Activated CD4-positive, CD25-positive, alpha-beta regulatory T cell treated with anti-CD3 and anti-CD28 coated beads, Interleukin-2, amount 50 U/mL, for 72 hours (primary cell): ENCODE results near the gene TTLL11.
"Not testable (repeated sequence)": the region's sequence is repeated elsewhere in the genome, so short reads cannot be mapped to it uniquely, and the experiment has no call there.

Experiments used
- DNase-seq: peaks from one replicate; pipeline ENCODE4 v3.0.0; 2021

Gene TTLL11

GRCh38 chr9:122078557-122078956, 14.6 kb downstream of the TTLL11 start:
- DNase-seq: no peak

- no peak for DNase-seq
These were observed 16.3 kb downstream of the TTLL11 start for GRCh38 chr9:122076773-122077172.

- no peak for DNase-seq
These were observed 17.0 kb downstream of the TTLL11 start for GRCh38 chr9:122076117-122076516.

GRCh38 chr9:122075135-122076030, 17.7 kb downstream of the TTLL11 start:
- no peak for DNase-seq

- no peak for DNase-seq
These were observed 21.4 kb downstream of the TTLL11 start for GRCh38 chr9:122071715-122072114.

- DNase-seq: no peak
These were observed 22.2 kb downstream of the TTLL11 start for GRCh38 chr9:122070728-122071515.

- not testable (repeated sequence) for DNase-seq
These were observed 26.4 kb downstream of the TTLL11 start for GRCh38 chr9:122066680-122067079.

GRCh38 chr9:122065923-122066629, 27.0 kb downstream of the TTLL11 start:
- DNase-seq: no peak

GRCh38 chr9:122060481-122060880, 32.6 kb downstream of the TTLL11 start:
- DNase-seq: no peak

- no peak for DNase-seq
These were observed 33.2 kb downstream of the TTLL11 start for GRCh38 chr9:122059955-122060324.

GRCh38 chr9:122059214-122059954, 33.7 kb downstream of the TTLL11 start:
- no peak for DNase-seq

GRCh38 chr9:122058709-122059108, 34.4 kb downstream of the TTLL11 start:
- DNase-seq: no peak

GRCh38 chr9:122058051-122058450, 35.1 kb downstream of the TTLL11 start:
- no peak for DNase-seq

- DNase-seq: no peak
These were observed 35.9 kb downstream of the TTLL11 start for GRCh38 chr9:122057211-122057610.

GRCh38 chr9:122056484-122056883, 36.6 kb downstream of the TTLL11 start:
- DNase-seq: no peak

- DNase-seq: no peak
These were observed 37.4 kb downstream of the TTLL11 start for GRCh38 chr9:122055701-122056100.

- DNase-seq: no peak
These were observed 39.3 kb downstream of the TTLL11 start for GRCh38 chr9:122053567-122054350.

- no peak for DNase-seq
These were observed 40.0 kb downstream of the TTLL11 start for GRCh38 chr9:122053064-122053463.

GRCh38 chr9:122051351-122052321, 41.5 kb downstream of the TTLL11 start:
- peak; percentile 35 for DNase-seq

- no peak for DNase-seq
These were observed 42.9 kb downstream of the TTLL11 start for GRCh38 chr9:122050167-122050566.

- DNase-seq: no peak
These were observed 51.1 kb downstream of the TTLL11 start for GRCh38 chr9:122042056-122042455.
